Panc1 (cell line): ENCODE measurements around the gene SLC30A1. TPM values are rescaled to one million over a fixed set of nuclear protein-coding genes. Genes with fewer than 3 reads are reported as not detected.

Source experiments
- ATAC-seq: fragments of 200-7000 bp; cut with Tn5 transposase; 2 replicates; pipeline ENCODE4 v1.9.1; 2020; ENCODE audit warnings: mild to moderate bottlenecking, moderate library complexity
- BruUV-seq: library from RNA; stranded (reverse); fragments of 400-500 nt; replicated peaks from 2 replicates; lab custom pipeline; 2021; lab: Mats Ljungman, UMichigan
- CTCF ChIA-PET: fragments of 300-600 bp; sonication (Branson Sonifier 250); formaldehyde crosslinking; loops from one replicate; lab custom pipeline; 2022; ENCODE audit warnings: antibody characterized with exemption; lab: Charles Lee
- POLR2A ChIA-PET: fragments of 300-600 bp; sonication (Branson Sonifier 250); formaldehyde crosslinking; loops from one replicate; lab custom pipeline; 2022; ENCODE audit warnings: antibody characterized with exemption; lab: Charles Lee
- DNase-seq: peaks from one replicate; pipeline ENCODE4 v3.0.0-alpha.2; 2010; ENCODE audit warnings: low read depth, low spot score
- H3K27ac ChIP-seq: 2 replicates; pipeline ENCODE4 v1.5.1; 2011; ENCODE audit warnings: mild to moderate bottlenecking, low read length, inconsistent platforms
- H3K27me3 ChIP-seq: fragments of 200-500 bp; sonication (Bioruptor generic); 2 replicates; pipeline ENCODE4 v1.6.0; 2014; ENCODE audit warnings: low read length, inconsistent platforms; ENCODE audit not compliant: control insufficient read depth, insufficient read depth
- H3K36me3 ChIP-seq: fragments of 200-500 bp; sonication (Bioruptor generic); 2 replicates; pipeline ENCODE4 v1.5.1; 2014; ENCODE audit warnings: inconsistent platforms, mild to moderate bottlenecking, low read length, moderate library complexity; ENCODE audit not compliant: control insufficient read depth, insufficient read depth
- H3K4me1 ChIP-seq: 2 replicates; pipeline ENCODE4 v1.5.1; 2011; ENCODE audit warnings: inconsistent platforms, mild to moderate bottlenecking, low read length, moderate library complexity; ENCODE audit not compliant: control insufficient read depth, insufficient read depth
- H3K4me3 ChIP-seq, 2 experiments: 2 replicates each; pipeline ENCODE4 v1.5.1; 2011 to 2012; ENCODE audit warnings: low read depth in 2 of 2, low read length in 2 of 2, mild to moderate bottlenecking in 2 of 2, inconsistent platforms in 1 of 2, moderate library complexity in 1 of 2
- H3K9me3 ChIP-seq: fragments of 200-500 bp; sonication (Bioruptor generic); 2 replicates; pipeline ENCODE4 v1.5.1; 2014; ENCODE audit warnings: low read depth, mild to moderate bottlenecking, inconsistent platforms, low read length, moderate library complexity; ENCODE audit not compliant: control insufficient read depth, insufficient read depth
- POLR2AphosphoS5 ChIP-seq: IDR thresholded peaks from 2 replicates; pipeline ENCODE4 v1.6.1; 2012; ENCODE audit warnings: mild to moderate bottlenecking, low read depth, low read length, moderate library complexity
- SIN3A ChIP-seq: IDR thresholded peaks from 2 replicates; pipeline ENCODE4 v1.6.1; 2012; ENCODE audit warnings: low read depth, mild to moderate bottlenecking, low read length, moderate library complexity, borderline replicate concordance; ENCODE audit not compliant: insufficient read depth
- TCF7L2 ChIP-seq: IDR thresholded peaks from 2 replicates; pipeline ENCODE4 v1.6.1; 2011; ENCODE audit warnings: mild to moderate bottlenecking, low read depth, low read length, inconsistent platforms
- in situ Hi-C: cut with HindIII; loops from 2 replicates; pipeline ENCODE4 v1.10.0; 2016; ENCODE audit warnings: low sequenced_read_pairs, low pct_unique_long_range_greater_than_20kb
- intact Hi-C: fragments of 100-400 bp; cut with micrococcal nuclease; formaldehyde crosslinking; loops from one replicate; pipeline ENCODE4 v1.10.0; 2022; ENCODE audit not compliant: unreplicated experiment
- total RNA-seq: library from RNA; stranded (reverse); gene quantifications from one replicate; pipeline ENCODE4 v1.2.1, GENCODE V29; 2021; ENCODE audit not compliant: unreplicated experiment
- TF ChIP-seq, protein P1 (sequence below), 2 experiments: IDR thresholded peaks; 2 replicates each; pipeline ENCODE4 v1.6.1; 2011 to 2012; ENCODE audit warnings: low read depth in 2 of 2, control low read depth in 1 of 2, low read length in 1 of 2, mild to moderate bottlenecking in 1 of 2, moderate library complexity in 1 of 2; ENCODE audit not compliant: insufficient read depth in 1 of 2
- TF ChIP-seq, protein P2 (sequence below): fragments of 450-650 bp; IDR thresholded peaks from 2 replicates; pipeline ENCODE4 v1.5.1; 2017; ENCODE audit warnings: mild to moderate bottlenecking

The SLC30A1 gene
- total RNA-seq, 1 experiment from 2014 or later, result 34.5 TPM

DNA sequence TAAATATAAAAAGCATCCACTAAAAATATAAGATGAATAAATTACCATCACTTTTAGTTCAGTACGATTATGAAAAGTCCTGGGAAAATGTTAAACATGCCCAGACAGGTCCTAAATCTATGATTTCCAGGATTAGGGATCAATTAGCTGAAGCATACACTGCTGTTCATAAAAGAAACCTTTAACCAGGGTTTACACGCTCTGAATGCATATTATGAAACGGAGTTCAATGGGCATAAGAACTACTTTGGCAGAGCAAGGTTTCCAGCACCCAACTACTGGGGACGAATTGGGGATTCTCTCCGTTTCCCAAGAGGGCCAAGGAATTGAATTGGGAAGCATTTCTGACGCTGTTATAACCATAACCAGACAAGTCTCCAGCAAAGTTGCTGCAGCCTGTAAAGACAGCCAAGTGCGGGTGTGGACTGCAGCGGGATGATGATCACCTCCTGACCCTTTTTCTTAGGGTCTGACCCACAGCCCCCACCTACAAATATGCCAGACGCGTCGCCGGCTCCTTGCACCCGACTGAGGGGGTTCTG, 1.6 kb downstream of the SLC30A1 start:
- peak; percentile 0; the same call in 1 of the 2 replicates for ATAC-seq
- in situ Hi-C loops (no loop called here), intact Hi-C loops (loop anchor here (1.0 kb wide), 1 partner anchor 78 kb away; no protein-coding TSS in a partner anchor)
- ChIA-PET POLR2A (no interaction called here), CTCF (no interaction called here)
- H3K27ac ChIP-seq, result peak overlapping the region; percentile 83
- no peaks in the 10 kb centered on the region for H3K9me3 ChIP-seq
- no peaks in the 10 kb centered on the region for H3K27me3 ChIP-seq
- H3K4me3 ChIP-seq, result peak overlapping the region; percentile 70 to 94
- BruUV-seq, result no TSS peak
- TF ChIP-seq, protein P1, sequence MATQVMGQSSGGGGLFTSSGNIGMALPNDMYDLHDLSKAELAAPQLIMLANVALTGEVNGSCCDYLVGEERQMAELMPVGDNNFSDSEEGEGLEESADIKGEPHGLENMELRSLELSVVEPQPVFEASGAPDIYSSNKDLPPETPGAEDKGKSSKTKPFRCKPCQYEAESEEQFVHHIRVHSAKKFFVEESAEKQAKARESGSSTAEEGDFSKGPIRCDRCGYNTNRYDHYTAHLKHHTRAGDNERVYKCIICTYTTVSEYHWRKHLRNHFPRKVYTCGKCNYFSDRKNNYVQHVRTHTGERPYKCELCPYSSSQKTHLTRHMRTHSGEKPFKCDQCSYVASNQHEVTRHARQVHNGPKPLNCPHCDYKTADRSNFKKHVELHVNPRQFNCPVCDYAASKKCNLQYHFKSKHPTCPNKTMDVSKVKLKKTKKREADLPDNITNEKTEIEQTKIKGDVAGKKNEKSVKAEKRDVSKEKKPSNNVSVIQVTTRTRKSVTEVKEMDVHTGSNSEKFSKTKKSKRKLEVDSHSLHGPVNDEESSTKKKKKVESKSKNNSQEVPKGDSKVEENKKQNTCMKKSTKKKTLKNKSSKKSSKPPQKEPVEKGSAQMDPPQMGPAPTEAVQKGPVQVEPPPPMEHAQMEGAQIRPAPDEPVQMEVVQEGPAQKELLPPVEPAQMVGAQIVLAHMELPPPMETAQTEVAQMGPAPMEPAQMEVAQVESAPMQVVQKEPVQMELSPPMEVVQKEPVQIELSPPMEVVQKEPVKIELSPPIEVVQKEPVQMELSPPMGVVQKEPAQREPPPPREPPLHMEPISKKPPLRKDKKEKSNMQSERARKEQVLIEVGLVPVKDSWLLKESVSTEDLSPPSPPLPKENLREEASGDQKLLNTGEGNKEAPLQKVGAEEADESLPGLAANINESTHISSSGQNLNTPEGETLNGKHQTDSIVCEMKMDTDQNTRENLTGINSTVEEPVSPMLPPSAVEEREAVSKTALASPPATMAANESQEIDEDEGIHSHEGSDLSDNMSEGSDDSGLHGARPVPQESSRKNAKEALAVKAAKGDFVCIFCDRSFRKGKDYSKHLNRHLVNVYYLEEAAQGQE (IDR thresholded peaks at IDR 0.05; ENCODE audit: insufficient read depth in 1 of 2, low read depth in 2 of 2, low read length in 1 of 2), result no peak
- TF ChIP-seq POLR2AphosphoS5 (no peak), TCF7L2 (no peak), SIN3A (no peak)
- TF ChIP-seq, protein P2, sequence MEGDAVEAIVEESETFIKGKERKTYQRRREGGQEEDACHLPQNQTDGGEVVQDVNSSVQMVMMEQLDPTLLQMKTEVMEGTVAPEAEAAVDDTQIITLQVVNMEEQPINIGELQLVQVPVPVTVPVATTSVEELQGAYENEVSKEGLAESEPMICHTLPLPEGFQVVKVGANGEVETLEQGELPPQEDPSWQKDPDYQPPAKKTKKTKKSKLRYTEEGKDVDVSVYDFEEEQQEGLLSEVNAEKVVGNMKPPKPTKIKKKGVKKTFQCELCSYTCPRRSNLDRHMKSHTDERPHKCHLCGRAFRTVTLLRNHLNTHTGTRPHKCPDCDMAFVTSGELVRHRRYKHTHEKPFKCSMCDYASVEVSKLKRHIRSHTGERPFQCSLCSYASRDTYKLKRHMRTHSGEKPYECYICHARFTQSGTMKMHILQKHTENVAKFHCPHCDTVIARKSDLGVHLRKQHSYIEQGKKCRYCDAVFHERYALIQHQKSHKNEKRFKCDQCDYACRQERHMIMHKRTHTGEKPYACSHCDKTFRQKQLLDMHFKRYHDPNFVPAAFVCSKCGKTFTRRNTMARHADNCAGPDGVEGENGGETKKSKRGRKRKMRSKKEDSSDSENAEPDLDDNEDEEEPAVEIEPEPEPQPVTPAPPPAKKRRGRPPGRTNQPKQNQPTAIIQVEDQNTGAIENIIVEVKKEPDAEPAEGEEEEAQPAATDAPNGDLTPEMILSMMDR, result no peak
- peaks cover 32% of the 10 kb centered on the region for H3K4me1 ChIP-seq
- DNase-seq, result no peak
- H3K36me3 ChIP-seq, result peaks cover 26% of the 10 kb centered on the region; the same call in 1 of the 2 replicates

DNA sequence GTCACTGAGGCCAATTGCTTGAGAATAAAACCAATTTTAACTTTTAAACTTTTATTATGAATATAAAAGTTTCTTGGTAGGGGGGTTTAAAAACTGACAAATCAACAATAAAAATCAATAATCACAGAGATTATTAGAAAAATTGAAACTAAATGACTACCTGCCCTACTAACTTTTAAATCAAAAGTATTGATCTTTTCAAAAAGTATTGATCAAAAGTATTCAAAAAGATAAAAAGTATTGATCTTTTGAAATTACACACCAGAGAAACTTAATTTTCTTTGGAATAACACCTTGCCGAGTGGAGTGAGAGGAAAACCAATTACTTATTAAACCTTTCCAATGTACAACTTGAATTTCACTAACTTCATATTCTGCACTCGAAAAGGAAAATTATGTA, 2.2 kb downstream of the SLC30A1 start:
- H3K27ac ChIP-seq, result peak overlapping the region; percentile 83
- DNase-seq (no peak), ATAC-seq (no peak)
- POLR2A ChIA-PET, result interaction anchor here (0.6 kb wide), 1 partner anchor 253 kb away, joined by 3 read pairs; no protein-coding TSS in a partner anchor
- no TSS peak for BruUV-seq
- peaks cover 32% of the 10 kb centered on the region for H3K4me1 ChIP-seq
- CTCF ChIA-PET, result no interaction called here
- no peak for TF ChIP-seq SIN3A
- TF ChIP-seq, protein P1 (IDR thresholded peaks at IDR 0.05; ENCODE audit: insufficient read depth in 1 of 2, low read depth in 2 of 2, low read length in 1 of 2), result no peak
- TF ChIP-seq, protein P2, result no peak
- TF ChIP-seq POLR2AphosphoS5, result no peak
- TF ChIP-seq TCF7L2, result no peak
- peak overlapping the region; percentile 70 to 94 for H3K4me3 ChIP-seq
- no peaks in the 10 kb centered on the region for H3K9me3 ChIP-seq
- peaks cover 27% of the 10 kb centered on the region; the same call in 1 of the 2 replicates for H3K36me3 ChIP-seq
- no peaks in the 10 kb centered on the region for H3K27me3 ChIP-seq
- in situ Hi-C loops, result no loop called here
- intact Hi-C loops, result loop anchor here (1.0 kb wide), 1 partner anchor 79 kb away; no protein-coding TSS in a partner anchor
